Activated naive CD4-positive, alpha-beta T cell treated with anti-CD3 and anti-CD28 coated beads, Interleukin-2, amount 50 U/mL, for 72 hours (primary cell): ENCODE results near the gene BCR. TPM values are rescaled to one million over a fixed set of nuclear protein-coding genes. Genes with fewer than 3 reads are reported as not detected.

Experiments used
- ATAC-seq, 2 donors: fragments of 150-1000 bp; cut with Tn5 transposase; 2 replicates each; pipeline ENCODE4 v1.10.0; 2021; ENCODE audit warnings: mild to moderate bottlenecking in 2 of 2, moderate library complexity in 2 of 2
- DNase-seq, 2 donors: peaks; one replicate each; pipeline ENCODE4 v3.0.0; 2021 to 2022; ENCODE audit warnings: low spot score in 2 of 2
- H3K27ac Mint-ChIP-seq, 2 donors: one replicate each; pipeline ENCODE4 v1.8.0; 2022; ENCODE audit warnings: mild to moderate bottlenecking in 2 of 2, mixed read lengths in 2 of 2
- H3K36me3 Mint-ChIP-seq, 2 donors: one replicate each; pipeline ENCODE4 v1.8.0; 2022; ENCODE audit warnings: mixed read lengths in 2 of 2
- H3K9me3 Mint-ChIP-seq, 2 donors: one replicate each; pipeline ENCODE4 v1.8.0; 2022; ENCODE audit warnings: mixed read lengths in 2 of 2
- total RNA-seq, 2 donors: library from RNA; stranded (reverse); gene quantifications; one replicate each; pipeline ENCODE4 v1.2.3, GENCODE V29; 2022

The BCR gene
- total RNA-seq, 2 donors from 2014 or later, result 44.9 to 63.7 TPM

DNA sequence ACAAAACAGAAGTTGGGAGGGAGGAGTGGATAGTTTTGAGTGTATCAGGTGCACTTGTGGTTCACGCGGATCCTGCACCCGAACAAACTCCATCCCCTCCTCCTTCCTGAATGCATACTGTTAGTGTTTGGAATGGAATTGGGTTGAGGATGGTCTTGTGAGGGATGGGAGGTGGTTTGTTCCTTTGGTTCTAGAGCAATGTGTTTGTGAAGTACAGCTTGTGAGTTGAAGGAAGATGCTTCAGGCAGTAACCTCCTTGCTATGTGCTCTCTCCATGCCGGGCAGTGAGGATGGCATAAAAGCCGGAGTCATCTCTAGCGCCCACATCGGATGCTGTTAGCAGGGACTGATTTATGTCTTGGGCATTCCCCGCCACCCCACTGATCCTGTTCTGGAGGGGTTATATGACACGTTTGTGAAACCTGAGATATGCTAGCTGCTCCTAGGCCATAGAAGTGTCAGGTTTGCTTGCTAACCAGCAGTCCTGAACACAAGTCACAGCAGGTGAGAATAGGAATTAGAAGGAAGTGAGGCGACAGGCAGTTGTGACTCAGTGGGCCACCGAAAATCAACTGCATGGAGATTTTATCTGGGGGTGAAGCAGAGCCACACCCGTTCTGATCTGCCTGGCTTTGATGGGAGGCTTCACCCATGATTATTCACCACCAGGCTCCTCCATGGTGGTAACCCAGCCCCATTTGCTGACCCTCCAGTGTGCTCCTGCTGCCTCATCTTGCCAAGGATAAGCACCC lies 2.2 kb downstream of the BCR start:
- peak; percentile 65 to 85 for DNase-seq
- no peaks in the 10 kb centered on the region for H3K9me3 Mint-ChIP-seq
- ATAC-seq, result peak; percentile 77 to 81

DNA sequence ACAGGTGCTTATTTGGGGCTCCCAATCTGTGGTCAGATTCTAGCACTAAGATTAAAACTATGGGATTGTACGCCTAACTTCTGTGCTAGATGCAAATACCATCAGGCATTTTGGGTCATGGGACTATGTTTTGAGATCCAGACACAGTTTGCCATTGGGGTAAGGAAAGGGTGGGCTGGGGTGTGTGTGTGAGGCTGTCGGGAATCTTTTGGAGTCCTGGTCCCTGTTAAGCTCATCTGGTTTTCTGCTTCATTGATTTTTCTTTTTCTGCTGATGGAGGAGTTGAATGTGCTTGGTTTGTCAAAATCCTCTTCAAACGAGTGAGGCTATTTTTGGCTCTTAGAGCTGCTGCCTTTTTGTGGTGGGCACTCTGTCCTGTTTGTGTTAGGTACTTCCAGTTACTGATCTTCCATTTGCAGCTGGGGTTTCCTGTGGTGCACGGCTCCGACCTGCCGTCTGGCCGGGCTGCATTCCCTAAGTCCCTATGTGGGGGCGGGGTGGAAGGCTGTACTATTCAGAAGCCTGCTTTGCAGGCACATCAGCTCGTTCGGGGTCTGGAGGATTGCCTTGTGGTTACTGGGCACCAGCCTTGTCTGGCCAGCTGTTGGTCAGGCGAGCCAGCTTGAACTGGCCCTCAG lies 2.9 kb downstream of the BCR start:
- DNase-seq (no peak), ATAC-seq (no peak)
- no peaks in the 10 kb centered on the region for H3K9me3 Mint-ChIP-seq
- H3K27ac Mint-ChIP-seq, result peak overlapping the region; percentile 26 to 89
- H3K36me3 Mint-ChIP-seq, result peaks cover 26 to 54% of the 10 kb centered on the region in 2 donors

More for the DNA sequence above, 2.2 kb downstream of the BCR start:
- peak overlapping the region; percentile 26 to 89 for H3K27ac Mint-ChIP-seq
- peaks cover 26 to 48% of the 10 kb centered on the region in 2 donors for H3K36me3 Mint-ChIP-seq

DNA sequence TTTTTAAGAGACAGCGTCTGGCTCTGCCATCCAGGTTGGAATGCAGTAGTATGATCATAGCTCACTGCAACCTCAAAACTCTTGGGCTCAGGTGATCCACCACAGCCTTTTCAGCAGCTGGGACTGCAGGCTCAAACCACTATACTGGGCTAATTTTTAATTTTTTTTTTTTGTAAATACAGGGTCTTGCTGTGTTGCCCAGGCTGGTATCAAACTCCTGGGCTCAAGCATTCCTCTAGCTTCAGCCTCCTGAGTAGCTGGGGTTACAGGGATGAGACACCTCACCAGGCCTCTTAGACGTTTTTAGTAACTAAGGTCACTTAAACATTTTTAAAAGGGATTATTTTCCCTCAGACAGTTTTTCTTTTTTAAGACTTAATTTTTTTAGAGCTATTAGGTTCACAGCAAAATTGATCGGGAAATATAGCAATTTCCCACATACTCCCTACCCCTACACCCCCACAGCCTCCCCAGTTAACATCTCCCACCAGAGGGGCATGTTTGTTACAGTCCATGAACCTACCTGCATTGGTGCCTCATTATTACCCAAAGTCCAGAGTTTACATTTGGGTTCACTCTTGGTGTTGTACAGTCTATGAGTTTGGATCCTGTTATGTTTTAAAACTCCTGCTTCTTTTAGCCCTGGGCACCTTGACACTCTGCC lies 3.9 kb downstream of the BCR start:
- H3K9me3 Mint-ChIP-seq, result no peaks in the 10 kb centered on the region
- DNase-seq (no peak), ATAC-seq (no peak)
- peaks cover 26 to 54% of the 10 kb centered on the region in 2 donors for H3K36me3 Mint-ChIP-seq
- H3K27ac Mint-ChIP-seq, result peak overlapping the region; percentile 82 to 89

DNA sequence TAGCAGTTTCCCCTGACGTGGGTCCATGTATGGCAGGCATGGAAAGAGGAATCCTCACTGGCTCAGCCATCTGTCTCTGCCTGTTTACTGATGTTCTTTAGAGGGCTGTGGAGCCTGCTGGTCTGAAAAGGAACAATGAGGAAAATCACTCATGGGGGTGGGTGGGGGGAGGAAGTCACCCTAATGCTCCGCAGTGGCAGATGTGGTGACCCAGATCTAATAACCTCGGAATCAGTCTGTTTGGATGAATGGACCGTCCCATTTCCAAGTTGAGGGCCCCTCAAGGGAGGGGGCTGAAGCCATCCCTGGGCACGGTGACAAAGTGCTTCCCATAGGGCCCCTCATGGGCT lies 4.4 kb downstream of the BCR start:
- peaks cover 26 to 54% of the 10 kb centered on the region in 2 donors for H3K36me3 Mint-ChIP-seq
- peak overlapping the region; percentile 82 to 89 for H3K27ac Mint-ChIP-seq
- no peaks in the 10 kb centered on the region for H3K9me3 Mint-ChIP-seq
- no peak for ATAC-seq
- no peak for DNase-seq

- ATAC-seq (no peak), DNase-seq (no peak)
- peaks cover 23 to 54% of the 10 kb centered on the region in 2 donors for H3K36me3 Mint-ChIP-seq
- peak overlapping the region; percentile 34 to 82 for H3K27ac Mint-ChIP-seq
- H3K9me3 Mint-ChIP-seq, result no peaks in the 10 kb centered on the region
Observed at GRCh38 chr22:23187211-23187610, 6.9 kb downstream of the BCR start.

GRCh38 chr22:23187871-23188700 lies 7.8 kb downstream of the BCR start:
- no peaks in the 10 kb centered on the region for H3K9me3 Mint-ChIP-seq
- peak overlapping the region in 1 of 2 donors; percentile 34 for H3K27ac Mint-ChIP-seq
- DNase-seq (no peak), ATAC-seq (no peak)
- H3K36me3 Mint-ChIP-seq, result peaks cover 16 to 46% of the 10 kb centered on the region in 2 donors

- no peak for ATAC-seq
- Mint-ChIP-seq H3K36me3 (peaks cover 4 to 28% of the 10 kb centered on the region in 2 donors), H3K27ac (no peak overlapping the region), H3K9me3 (no peaks in the 10 kb centered on the region)
- DNase-seq, result no peak
Observed at GRCh38 chr22:23190526-23190925, 10.2 kb downstream of the BCR start.

DNA sequence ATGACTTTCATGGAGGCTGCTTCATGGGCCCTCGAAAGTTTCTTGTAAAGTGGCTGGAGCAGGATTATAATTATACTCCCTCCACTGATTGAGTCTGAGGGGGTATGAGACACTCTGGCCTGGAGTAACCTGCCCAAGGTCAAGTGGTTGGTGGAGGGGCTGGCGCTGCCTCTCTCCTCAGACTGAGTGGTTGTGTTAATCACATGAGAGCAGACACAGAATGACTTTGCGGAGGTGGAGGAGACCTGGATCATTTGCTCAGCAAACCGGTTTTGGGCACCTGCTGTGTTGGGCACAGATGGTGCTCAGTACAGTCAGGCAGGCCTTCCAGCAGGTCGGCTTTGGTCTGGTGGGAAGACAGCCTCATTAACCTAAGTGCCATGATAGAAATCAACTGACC lies 11.8 kb downstream of the BCR start:
- H3K27ac Mint-ChIP-seq, result peak overlapping the region in 1 of 2 donors; percentile 69

DNA sequence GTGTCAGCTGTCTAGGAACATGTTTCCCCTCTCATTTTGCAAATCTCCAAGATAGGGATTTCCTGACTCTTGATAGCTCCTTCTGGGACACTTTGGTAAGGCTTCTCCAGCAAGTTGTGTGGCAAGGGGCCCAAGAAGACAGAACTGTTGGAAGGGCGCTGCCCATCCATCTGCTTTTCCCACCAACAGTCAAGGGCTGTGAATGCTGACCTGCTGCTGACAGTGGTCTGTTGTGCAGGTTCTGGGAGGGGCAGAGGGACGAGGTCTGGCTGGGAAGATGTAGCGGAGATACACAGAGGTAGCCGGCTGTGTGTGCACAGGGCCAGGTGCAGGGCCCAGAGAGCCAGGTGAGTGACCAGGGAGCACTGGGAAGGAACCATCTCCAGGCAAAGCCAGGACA lies 12.2 kb downstream of the BCR start:
- H3K36me3 Mint-ChIP-seq, result peaks cover 4 to 11% of the 10 kb centered on the region in 2 donors

More for the DNA sequence above, 11.8 kb downstream of the BCR start:
- H3K9me3 Mint-ChIP-seq, result no peaks in the 10 kb centered on the region
- ATAC-seq (no peak), DNase-seq (no peak)
- H3K36me3 Mint-ChIP-seq, result peaks cover 4 to 16% of the 10 kb centered on the region in 2 donors

GRCh38 chr22:23193196-23193827 lies 13.0 kb downstream of the BCR start:
- ATAC-seq (no peak), DNase-seq (no peak)
- Mint-ChIP-seq H3K9me3 (no peaks in the 10 kb centered on the region), H3K36me3 (peaks cover 4 to 6% of the 10 kb centered on the region in 2 donors), H3K27ac (peak overlapping the region in 1 of 2 donors; percentile 45)

More for the DNA sequence above, 12.2 kb downstream of the BCR start:
- peak overlapping the region; percentile 27 to 69 for H3K27ac Mint-ChIP-seq
- no peaks in the 10 kb centered on the region for H3K9me3 Mint-ChIP-seq
- DNase-seq, result no peak
- ATAC-seq, result no peak

- Mint-ChIP-seq H3K36me3 (peaks cover 4 to 6% of the 10 kb centered on the region in 2 donors), H3K9me3 (no peaks in the 10 kb centered on the region), H3K27ac (no peak overlapping the region)
- no peak for DNase-seq
- ATAC-seq, result no peak
Observed at GRCh38 chr22:23193882-23194281, 13.6 kb downstream of the BCR start.

DNA sequence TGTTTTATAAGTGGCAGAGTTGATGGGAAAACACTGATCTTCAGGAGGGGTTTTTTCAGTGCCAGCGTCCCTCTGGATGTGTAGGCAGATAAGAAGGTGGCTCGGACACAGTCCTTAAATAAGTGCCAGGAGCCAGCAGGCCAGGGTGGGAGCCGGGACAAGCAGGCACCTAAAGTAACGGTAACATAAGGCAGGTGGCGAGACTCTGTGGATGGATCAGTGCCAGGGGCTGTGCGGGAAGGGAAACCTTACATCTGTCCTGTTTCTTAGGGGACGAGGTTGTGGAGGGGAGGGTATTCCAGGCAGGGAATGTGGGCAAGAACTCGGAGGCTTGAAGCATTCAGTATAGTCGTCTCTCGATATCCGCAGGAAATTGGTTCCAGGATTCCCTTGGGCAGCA lies 15.9 kb downstream of the BCR start:
- peak overlapping the region; percentile 20 to 51 for H3K27ac Mint-ChIP-seq
- no peaks in the 10 kb centered on the region for H3K9me3 Mint-ChIP-seq
- H3K36me3 Mint-ChIP-seq, result peaks cover 3% of the 10 kb centered on the region in 2 donors
- ATAC-seq, result no peak
- no peak for DNase-seq

- ATAC-seq (no peak), DNase-seq (no peak)
- Mint-ChIP-seq H3K27ac (peak overlapping the region; percentile 7 to 27), H3K9me3 (no peaks in the 10 kb centered on the region), H3K36me3 (no peaks in the 10 kb centered on the region)
Observed at GRCh38 chr22:23197836-23198235, 17.5 kb downstream of the BCR start.

- Mint-ChIP-seq H3K27ac (peak overlapping the region in 1 of 2 donors; percentile 68), H3K36me3 (no peaks in the 10 kb centered on the region), H3K9me3 (no peaks in the 10 kb centered on the region)
- no peak for DNase-seq
- ATAC-seq, result no peak
Observed at GRCh38 chr22:23199159-23199558, 18.9 kb downstream of the BCR start.

DNA sequence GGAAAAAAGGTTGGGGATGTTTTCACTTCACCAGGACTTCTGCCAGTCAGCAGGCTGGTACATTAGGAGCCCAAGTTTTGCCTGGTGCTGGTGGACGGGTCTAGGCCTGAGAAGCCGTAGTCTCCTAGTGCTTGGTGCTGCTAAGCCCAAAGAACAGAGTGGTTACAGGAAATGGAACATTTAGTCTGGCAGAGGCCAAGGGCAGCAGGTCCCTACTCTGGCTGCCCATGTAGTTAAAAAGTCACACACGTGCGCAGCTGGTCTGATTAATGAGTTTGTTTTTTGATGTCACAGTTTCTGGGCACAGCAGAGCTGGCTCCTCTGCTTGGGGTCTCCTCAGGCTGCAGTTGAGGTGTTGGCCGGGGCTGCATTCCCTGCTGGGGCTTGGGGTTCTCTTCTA lies 20.6 kb downstream of the BCR start:
- DNase-seq (no peak), ATAC-seq (no peak)
- H3K36me3 Mint-ChIP-seq, result no peaks in the 10 kb centered on the region
- H3K27ac Mint-ChIP-seq, result peak overlapping the region in 1 of 2 donors; percentile 59
- no peaks in the 10 kb centered on the region for H3K9me3 Mint-ChIP-seq

DNA sequence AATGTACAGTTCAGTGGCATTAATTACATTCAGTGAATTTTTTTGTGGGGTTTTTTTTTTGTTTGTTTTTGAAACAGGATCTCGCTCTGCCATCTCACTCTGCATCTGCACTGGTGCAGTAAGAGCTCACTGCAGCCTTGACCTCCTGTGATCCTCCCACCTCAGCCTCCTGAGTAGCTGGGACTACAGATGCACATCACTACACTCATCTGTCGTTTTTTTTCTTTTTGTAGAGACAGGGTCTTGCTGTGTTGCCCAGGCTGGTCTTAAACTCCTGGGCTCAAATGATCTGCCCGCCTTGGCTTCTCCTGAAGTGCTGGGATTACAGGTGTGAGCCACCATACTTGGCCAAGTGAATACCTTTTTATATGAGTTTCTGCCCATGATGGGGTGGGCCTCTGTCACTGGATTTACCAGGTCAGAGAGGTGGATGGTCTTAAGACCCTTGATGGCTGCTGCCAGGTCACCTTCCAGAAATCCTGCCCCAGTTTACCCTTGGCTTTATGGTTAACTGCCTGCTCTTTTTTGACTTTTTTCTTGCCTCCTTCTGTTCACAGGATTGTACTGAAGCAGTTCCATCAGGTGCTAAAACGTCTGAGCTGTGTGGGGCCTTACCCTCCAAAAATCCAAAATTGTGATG lies 22.6 kb downstream of the BCR start:
- Mint-ChIP-seq H3K9me3 (peaks cover 0 to 3% of the 10 kb centered on the region in 2 donors), H3K36me3 (peaks cover 0 to 15% of the 10 kb centered on the region in 2 donors), H3K27ac (peak overlapping the region in 1 of 2 donors; percentile 85)
- ATAC-seq, result no peak
- DNase-seq, result no peak
